Measurements from ENCODE around the gene CLEC9A. TPM values are rescaled to one million over a fixed set of nuclear protein-coding genes. Genes with fewer than 3 reads are reported as not detected.

CLEC9A gene
- total and polyA plus RNA-seq, 10 of the 15 experiments (the other 5 are each of a cell fraction or from before 2014, with no cell fraction given), result not detected

- H3K36me3 ChIP-seq (ENCODE audit: control insufficient read depth in 2 of 2, insufficient read depth in 2 of 2, low read length in 1 of 2), result no peaks in the 10 kb centered on the region
- in situ Hi-C loops (cut with MboI) (no loop called here), intact Hi-C loops (cut with micrococcal nuclease; ENCODE audit: unreplicated experiment) (loop anchor here (10.0 kb wide), 2 partner anchors 202 to 272 kb away; no protein-coding TSS in a partner anchor)
- RAD21 ChIA-PET (ENCODE audit: unreplicated experiment), result no interaction called here
- H3K9ac ChIP-seq (ENCODE audit: control insufficient read depth, insufficient read depth, low read length), result no peak overlapping the region
- FAIRE-seq (no peak), DNase-seq (ENCODE audit: low read depth, low spot score) (no peak), ATAC-seq (no peak)
- WGBS (ENCODE audit: insufficient coverage, insufficient replicate concordance, low lambda C conversion rate, missing lambda C conversion rate), result 0% methylated on average over 1 of the region's 1 CpG
- H3K4me3 ChIP-seq, result no peak overlapping the region
- H3K4me2 ChIP-seq (ENCODE audit: control insufficient read depth, insufficient read depth), result no peak overlapping the region
- no peaks in the 10 kb centered on the region for H3K79me2 ChIP-seq (ENCODE audit: control insufficient read depth, insufficient read depth, low read length)
- H2AFZ ChIP-seq (ENCODE audit: control insufficient read depth, low read depth, low read length), result no peak overlapping the region
- TF ChIP-seq, protein P1, sequence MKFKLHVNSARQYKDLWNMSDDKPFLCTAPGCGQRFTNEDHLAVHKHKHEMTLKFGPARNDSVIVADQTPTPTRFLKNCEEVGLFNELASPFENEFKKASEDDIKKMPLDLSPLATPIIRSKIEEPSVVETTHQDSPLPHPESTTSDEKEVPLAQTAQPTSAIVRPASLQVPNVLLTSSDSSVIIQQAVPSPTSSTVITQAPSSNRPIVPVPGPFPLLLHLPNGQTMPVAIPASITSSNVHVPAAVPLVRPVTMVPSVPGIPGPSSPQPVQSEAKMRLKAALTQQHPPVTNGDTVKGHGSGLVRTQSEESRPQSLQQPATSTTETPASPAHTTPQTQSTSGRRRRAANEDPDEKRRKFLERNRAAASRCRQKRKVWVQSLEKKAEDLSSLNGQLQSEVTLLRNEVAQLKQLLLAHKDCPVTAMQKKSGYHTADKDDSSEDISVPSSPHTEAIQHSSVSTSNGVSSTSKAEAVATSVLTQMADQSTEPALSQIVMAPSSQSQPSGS (IDR thresholded peaks at IDR 0.05; ENCODE audit: low read length), result no peak
- TF ChIP-seq ZBED1 (IDR thresholded peaks at IDR 0.05; ENCODE audit: borderline replicate concordance) (no peak), IKZF1 (conservative IDR thresholded peaks at IDR 0.05) (no peak), PAX8 (IDR thresholded peaks at IDR 0.05) (no peak), POLR2AphosphoS2 (IDR thresholded peaks at IDR 0.05; ENCODE audit: low read depth, low read length) (no peak), NFYA (IDR thresholded peaks at IDR 0.05; ENCODE audit: borderline replicate concordance, low read depth, low read length) (no peak), TBL1XR1 (IDR thresholded peaks at IDR 0.05; ENCODE audit: low read depth, low read length) (no peak), SUPT20H (IDR thresholded peaks at IDR 0.05; ENCODE audit: borderline replicate concordance, control insufficient read depth, low read depth, low read length) (no peak), HDGF (IDR thresholded peaks at IDR 0.05) (no peak), STAT1 (conservative IDR thresholded peaks at IDR 0.05) (no peak), SMAD1 (IDR thresholded peaks at IDR 0.05; ENCODE audit: low read depth, partially characterized antibody) (no peak), TAF1 (IDR thresholded peaks at IDR 0.05; ENCODE audit: borderline replicate concordance, low read depth, low read length) (no peak), SUZ12 (IDR thresholded peaks at IDR 0.05; ENCODE audit: unreplicated experiment) (no peak), SMC3 (IDR thresholded peaks at IDR 0.05; ENCODE audit: borderline replicate concordance, low read length) (no peak), ZNF592 (IDR thresholded peaks at IDR 0.05) (no peak), ZNF384 (IDR thresholded peaks at IDR 0.05; ENCODE audit: borderline replicate concordance, low read depth, low read length) (no peak), CREB1 (IDR thresholded peaks at IDR 0.05; ENCODE audit: low read depth) (no peak), HDAC2 (IDR thresholded peaks at IDR 0.05) (no peak), MLLT1 (IDR thresholded peaks at IDR 0.05) (no peak)
- H3K27ac ChIP-seq (ENCODE audit: control insufficient read depth, insufficient read depth), result no peak overlapping the region
- H3K9me3 ChIP-seq (replicated peaks; ENCODE audit: control insufficient read depth, insufficient read depth, low read length), result no peaks in the 10 kb centered on the region
- H3K4me1 ChIP-seq (ENCODE audit: control insufficient read depth, insufficient read depth, low read length), result no peaks in the 10 kb centered on the region
- SMC1A ChIA-PET (ENCODE audit: uncharacterized antibody, unreplicated experiment), result no interaction called here
- no peaks in the 10 kb centered on the region for H4K20me1 ChIP-seq (ENCODE audit: control insufficient read depth, insufficient read depth)
- no TSS peak for BruUV-seq (replicated peaks)
- POLR2A ChIA-PET, result no interaction called here
- CTCF ChIA-PET, result interaction anchor here (0.6 kb wide), 1 partner anchor 676 kb away, joined by 3 read pairs; no protein-coding TSS in a partner anchor
- peaks cover 0 to 4% of the 10 kb centered on the region in 2 experiments; a peak in 1 of 4 replicates for H3K27me3 ChIP-seq (replicated peaks in 1 of 2; ENCODE audit: control insufficient read depth in 2 of 2, insufficient read depth in 2 of 2, low read length in 1 of 2)
Observed at GRCh38 chr12:10016881-10017280, 13.6 kb upstream of the CLEC9A start.

Measured in GM12878 (cell line).